ENCODE measurements around the gene GRAMD2A. TPM values are rescaled to one million over a fixed set of nuclear protein-coding genes. Genes with fewer than 3 reads are reported as not detected.

GRAMD2A gene
- total RNA-seq, 4 donors from 2014 or later, result 8.8 to 26.9 (median 9.0) TPM

- H3K27ac ChIP-seq, result peak overlapping the region; percentile 38 to 52 (median 40)
- no peaks in the 10 kb centered on the region for H3K27me3 ChIP-seq
- no peak overlapping the region for H3K4me3 ChIP-seq (replicated peaks in 1 of 3)
- intact Hi-C loops (cut with DNase I), result no loop called here
- TF ChIP-seq CTCF (IDR thresholded peaks at IDR 0.05) (no peak), POLR2A (IDR thresholded peaks at IDR 0.05) (no peak)
- WGBS, 2 donors, result 89 to 96% methylated on average over 16 of the region's 16 CpGs
- H3K9me3 ChIP-seq, result no peaks in the 10 kb centered on the region
- no peak for DNase-seq
- peaks cover 24 to 41% of the 10 kb centered on the region in 2 donors for H3K4me1 ChIP-seq
- no peaks in the 10 kb centered on the region for H3K36me3 ChIP-seq
These were observed 27.5 kb downstream of the GRAMD2A start for GRCh38 chr15:72169921-72170611.

GRCh38 chr15:72169236-72169920 lies 28.2 kb downstream of the GRAMD2A start:
- Histone ChIP-seq H3K27me3 (no peaks in the 10 kb centered on the region), H3K9me3 (no peaks in the 10 kb centered on the region), H3K4me3 (replicated peaks in 1 of 3) (no peak overlapping the region), H3K36me3 (no peaks in the 10 kb centered on the region), H3K4me1 (peaks cover 19 to 34% of the 10 kb centered on the region in 2 donors), H3K27ac (peak overlapping the region; percentile 38 to 52 (median 40))
- intact Hi-C loops (cut with DNase I), result no loop called here
- TF ChIP-seq CTCF (IDR thresholded peaks at IDR 0.05), result no peak
- no peak for TF ChIP-seq POLR2A (IDR thresholded peaks at IDR 0.05)
- WGBS, 2 donors, result 51 to 71% methylated on average over 9 to 10 of the region's 10 CpGs
- DNase-seq, result peak; percentile 44 to 59

GRCh38 chr15:72168808-72169190 lies 28.8 kb downstream of the GRAMD2A start:
- peak in 1 of 2 donors; percentile 38 for DNase-seq

GRCh38 chr15:72168131-72168807 lies 29.3 kb downstream of the GRAMD2A start:
- peak overlapping the region in 2 of 3 donors; percentile 17 to 52 for H3K27ac ChIP-seq
- DNase-seq, result peak; percentile 34 to 51

More at GRCh38 chr15:72168808-72169190, 28.8 kb downstream of the GRAMD2A start:
- H3K4me3 ChIP-seq (replicated peaks in 1 of 3), result no peak overlapping the region
- intact Hi-C loops (cut with DNase I), result no loop called here
- H3K36me3 ChIP-seq, result no peaks in the 10 kb centered on the region
- H3K27ac ChIP-seq, result peak overlapping the region; percentile 17 to 52 (median 21)
- no peaks in the 10 kb centered on the region for H3K27me3 ChIP-seq
- no peaks in the 10 kb centered on the region for H3K9me3 ChIP-seq
- H3K4me1 ChIP-seq, result peaks cover 17 to 30% of the 10 kb centered on the region in 2 donors
- WGBS, 2 donors, result 61 to 68% methylated on average over 4 of the region's 4 CpGs
- TF ChIP-seq POLR2A (IDR thresholded peaks at IDR 0.05) (no peak), CTCF (IDR thresholded peaks at IDR 0.05) (no peak)

More at GRCh38 chr15:72168131-72168807, 29.3 kb downstream of the GRAMD2A start:
- Histone ChIP-seq H3K9me3 (no peaks in the 10 kb centered on the region), H3K4me1 (peaks cover 17 to 26% of the 10 kb centered on the region in 2 donors), H3K27me3 (no peaks in the 10 kb centered on the region), H3K36me3 (no peaks in the 10 kb centered on the region), H3K4me3 (replicated peaks in 1 of 3) (no peak overlapping the region)
- TF ChIP-seq POLR2A (IDR thresholded peaks at IDR 0.05), result no peak
- TF ChIP-seq CTCF (IDR thresholded peaks at IDR 0.05), result no peak
- intact Hi-C loops (cut with DNase I), result no loop called here
- WGBS, 2 donors, result 43 to 60% methylated on average over 7 of the region's 7 CpGs
